PC-3 (cell line): Measurements from ENCODE around the gene C22orf42. TPM values are rescaled to one million over a fixed set of nuclear protein-coding genes. Genes with fewer than 3 reads are reported as not detected.

Experiments
- ATAC-seq: fragments of 200-7000 bp; cut with Tn5 transposase; 2 replicates; pipeline ENCODE4 v1.9.1; 2020; ENCODE audit warnings: mild to moderate bottlenecking, moderate library complexity
- BruUV-seq: library from RNA; stranded (reverse); fragments of 400-500 nt; replicated peaks from 2 replicates; lab custom pipeline; 2021; lab: Mats Ljungman, UMichigan
- CTCF ChIA-PET: fragments of 300-600 bp; sonication (Branson Sonifier 250); formaldehyde crosslinking; loops from one replicate; lab custom pipeline; 2022; ENCODE audit warnings: antibody characterized with exemption; lab: Charles Lee
- POLR2A ChIA-PET: fragments of 300-600 bp; sonication (Branson Sonifier 250); formaldehyde crosslinking; loops from one replicate; lab custom pipeline; 2022; ENCODE audit warnings: antibody characterized with exemption; ENCODE audit not compliant: unreplicated experiment; lab: Charles Lee
- DNase-seq: peaks from one replicate; pipeline ENCODE4 v3.0.0-alpha.2; 2015
- H2AFZ ChIP-seq: fragments of 300-600 bp; sonication (generic); 2 replicates; pipeline ENCODE4 v1.6.0; 2016; ENCODE audit warnings: antibody characterized with exemption, low read length
- H3F3A ChIP-seq: fragments of 300-600 bp; sonication (generic); one replicate; pipeline ENCODE4 v1.6.0; 2017; ENCODE audit warnings: antibody characterized with exemption, low read length, control low read depth, mild to moderate bottlenecking; ENCODE audit not compliant: unreplicated experiment
- H3K27ac ChIP-seq: fragments of 300-600 bp; sonication (generic); 2 replicates; pipeline ENCODE4 v1.5.1; 2016; ENCODE audit warnings: mild to moderate bottlenecking, low read length
- H3K27me3 ChIP-seq: fragments of 300-600 bp; sonication (generic); 2 replicates; pipeline ENCODE4 v1.6.1; 2016; ENCODE audit warnings: low read length, mixed read lengths
- H3K36me3 ChIP-seq: fragments of 300-600 bp; sonication (generic); 2 replicates; pipeline ENCODE4 v1.6.1; 2016; ENCODE audit warnings: low read depth, mixed run types, low read length, mixed read lengths
- H3K4me1 ChIP-seq: fragments of 300-600 bp; sonication (generic); 2 replicates; pipeline ENCODE4 v1.5.1; 2016; ENCODE audit warnings: low read length; ENCODE audit not compliant: insufficient read depth
- H3K4me2 ChIP-seq: fragments of 300-600 bp; sonication (generic); 2 replicates; pipeline ENCODE4 v1.6.0; 2016; ENCODE audit warnings: low read length
- H3K4me3 ChIP-seq: fragments of 300-600 bp; sonication (generic); 2 replicates; pipeline ENCODE4 v1.5.1; 2016; ENCODE audit warnings: mild to moderate bottlenecking, low read length, mixed read lengths
- H3K79me2 ChIP-seq: fragments of 300-600 bp; sonication (generic); 2 replicates; pipeline ENCODE4 v1.6.1; 2017; ENCODE audit warnings: low read length, mixed read lengths
- H3K9ac ChIP-seq: fragments of 300-600 bp; sonication (generic); 2 replicates; pipeline ENCODE4 v1.6.0; 2016; ENCODE audit warnings: mild to moderate bottlenecking, low read length
- H3K9me2 ChIP-seq: fragments of 300-600 bp; sonication (generic); replicated peaks from 2 replicates; pipeline ENCODE4 v1.6.1; 2016; ENCODE audit warnings: mixed run types, low read length, mixed read lengths
- H3K9me3 ChIP-seq: fragments of 300-600 bp; sonication (generic); 2 replicates; pipeline ENCODE4 v1.6.1; 2016; ENCODE audit warnings: low read length, mixed read lengths
- H4K20me1 ChIP-seq: fragments of 300-600 bp; sonication (generic); 2 replicates; pipeline ENCODE4 v1.6.1; 2016; ENCODE audit warnings: low read length, mixed read lengths
- EZH2 ChIP-seq: fragments of 300-600 bp; sonication (generic); IDR thresholded peaks from one replicate; pipeline ENCODE4 v1.6.1; 2017; ENCODE audit warnings: antibody characterized with exemption, mild to moderate bottlenecking, low read length; ENCODE audit not compliant: unreplicated experiment
- EZH2phosphoT487 ChIP-seq: fragments of 300-600 bp; sonication (generic); IDR thresholded peaks from 2 replicates; pipeline ENCODE4 v1.6.1; 2018; ENCODE audit warnings: mild to moderate bottlenecking, antibody characterized with exemption, low read length, borderline replicate concordance
- intact Hi-C: fragments of 100-400 bp; cut with micrococcal nuclease; formaldehyde crosslinking; loops from 2 replicates; pipeline ENCODE4 v1.9.0; 2023
- total RNA-seq: library from RNA; depleted of rRNA; stranded (reverse); fragments of >200 nt; gene quantifications from 2 replicates; pipeline ENCODE4 v1.2.3, GENCODE V29; 2014
- TF ChIP-seq, protein P1 (sequence below): fragments of 300-600 bp; sonication (generic); conservative IDR thresholded peaks from 2 replicates; pipeline ENCODE4 v1.5.1; 2017; ENCODE audit warnings: antibody characterized with exemption, low read depth, mild to moderate bottlenecking, low read length

The C22orf42 gene
- total RNA-seq, 1 experiment from 2014 or later = not detected

DNA sequence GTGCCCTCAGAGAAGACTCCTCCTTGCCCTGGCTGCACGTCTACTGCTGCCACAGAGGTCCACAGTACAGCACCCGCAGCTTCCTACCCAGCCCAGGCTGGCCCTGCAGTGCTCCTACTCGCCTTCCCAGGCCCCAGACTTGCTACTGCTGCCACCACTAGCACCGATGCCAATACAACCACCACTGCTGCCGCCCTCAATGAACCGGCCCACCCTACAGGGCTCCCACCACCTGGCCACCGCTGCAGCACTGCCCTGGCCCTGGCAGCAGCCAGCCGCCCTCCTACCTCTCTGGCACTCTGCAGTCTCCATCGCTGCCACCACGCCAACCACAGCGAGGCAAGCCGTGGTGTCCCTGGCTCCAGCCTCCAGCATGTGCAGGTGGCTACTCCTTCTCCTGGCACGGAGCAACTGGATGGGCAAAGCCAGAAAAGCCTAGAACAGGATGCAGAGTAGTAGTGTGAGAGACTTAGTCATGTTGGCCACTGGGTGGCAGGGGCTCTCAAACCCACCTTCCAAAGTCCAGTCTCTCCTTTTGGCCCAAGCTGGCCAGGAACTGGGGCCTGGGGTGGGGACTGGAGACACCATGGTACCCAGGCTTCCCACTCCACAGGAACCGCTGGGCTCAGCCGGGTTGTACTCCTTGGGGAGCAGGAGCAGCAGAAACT is 39.4 kb downstream of the C22orf42 start:
- Histone ChIP-seq H3K9ac (no peak overlapping the region), H3F3A (no peaks in the 10 kb centered on the region), H3K4me3 (no peak overlapping the region), H3K79me2 (no peaks in the 10 kb centered on the region), H3K27ac (no peak overlapping the region), H3K9me2 (no peaks in the 10 kb centered on the region), H3K27me3 (peaks cover 5% of the 10 kb centered on the region; the same call in 1 of the 2 replicates), H3K4me1 (no peaks in the 10 kb centered on the region), H3K36me3 (no peaks in the 10 kb centered on the region), H4K20me1 (no peaks in the 10 kb centered on the region), H3K4me2 (no peak overlapping the region), H3K9me3 (no peaks in the 10 kb centered on the region), H2AFZ (no peak overlapping the region)
- no TSS peak for BruUV-seq
- TF ChIP-seq, protein P1, sequence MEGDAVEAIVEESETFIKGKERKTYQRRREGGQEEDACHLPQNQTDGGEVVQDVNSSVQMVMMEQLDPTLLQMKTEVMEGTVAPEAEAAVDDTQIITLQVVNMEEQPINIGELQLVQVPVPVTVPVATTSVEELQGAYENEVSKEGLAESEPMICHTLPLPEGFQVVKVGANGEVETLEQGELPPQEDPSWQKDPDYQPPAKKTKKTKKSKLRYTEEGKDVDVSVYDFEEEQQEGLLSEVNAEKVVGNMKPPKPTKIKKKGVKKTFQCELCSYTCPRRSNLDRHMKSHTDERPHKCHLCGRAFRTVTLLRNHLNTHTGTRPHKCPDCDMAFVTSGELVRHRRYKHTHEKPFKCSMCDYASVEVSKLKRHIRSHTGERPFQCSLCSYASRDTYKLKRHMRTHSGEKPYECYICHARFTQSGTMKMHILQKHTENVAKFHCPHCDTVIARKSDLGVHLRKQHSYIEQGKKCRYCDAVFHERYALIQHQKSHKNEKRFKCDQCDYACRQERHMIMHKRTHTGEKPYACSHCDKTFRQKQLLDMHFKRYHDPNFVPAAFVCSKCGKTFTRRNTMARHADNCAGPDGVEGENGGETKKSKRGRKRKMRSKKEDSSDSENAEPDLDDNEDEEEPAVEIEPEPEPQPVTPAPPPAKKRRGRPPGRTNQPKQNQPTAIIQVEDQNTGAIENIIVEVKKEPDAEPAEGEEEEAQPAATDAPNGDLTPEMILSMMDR = no peak
- DNase-seq (no peak), ATAC-seq (no peak)
- ChIA-PET CTCF (no interaction called here), POLR2A (no interaction called here)
- intact Hi-C loops = no loop called here

DNA sequence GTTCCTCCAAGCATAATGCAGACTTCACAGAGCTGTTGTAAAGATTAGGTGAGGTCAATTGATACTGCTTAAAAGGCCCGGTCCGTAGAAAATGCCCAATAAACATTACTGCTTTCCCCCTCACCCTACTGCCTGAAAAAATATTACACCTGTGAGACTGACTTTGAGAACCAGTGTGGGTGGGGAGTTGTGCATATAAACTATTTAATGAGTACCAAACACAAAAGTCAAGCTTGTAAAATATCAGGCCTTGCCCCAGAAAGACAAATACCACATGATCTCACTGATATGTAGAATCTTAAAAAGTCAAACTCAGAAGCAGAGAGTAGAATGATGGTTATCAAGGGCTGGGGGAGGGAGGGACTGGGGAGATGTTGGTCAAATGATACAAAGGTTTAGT is 46.7 kb downstream of the C22orf42 start:
- Histone ChIP-seq H3K27me3 (peaks cover 49% of the 10 kb centered on the region), H3K4me3 (no peak overlapping the region), H3K9me2 (no peaks in the 10 kb centered on the region), H4K20me1 (no peaks in the 10 kb centered on the region), H3F3A (no peaks in the 10 kb centered on the region), H3K36me3 (no peaks in the 10 kb centered on the region), H3K27ac (no peak overlapping the region), H3K4me1 (no peaks in the 10 kb centered on the region), H2AFZ (no peak overlapping the region), H3K79me2 (no peaks in the 10 kb centered on the region), H3K9me3 (no peaks in the 10 kb centered on the region), H3K9ac (no peak overlapping the region), H3K4me2 (no peak overlapping the region)
- intact Hi-C loops = no loop called here
- ATAC-seq = no peak
- no peak for DNase-seq
- ChIA-PET POLR2A (no interaction called here), CTCF (no interaction called here)
- TF ChIP-seq EZH2 (no peak), EZH2phosphoT487 (no peak)
- TF ChIP-seq, protein P1 = no peak
- BruUV-seq = no TSS peak

DNA sequence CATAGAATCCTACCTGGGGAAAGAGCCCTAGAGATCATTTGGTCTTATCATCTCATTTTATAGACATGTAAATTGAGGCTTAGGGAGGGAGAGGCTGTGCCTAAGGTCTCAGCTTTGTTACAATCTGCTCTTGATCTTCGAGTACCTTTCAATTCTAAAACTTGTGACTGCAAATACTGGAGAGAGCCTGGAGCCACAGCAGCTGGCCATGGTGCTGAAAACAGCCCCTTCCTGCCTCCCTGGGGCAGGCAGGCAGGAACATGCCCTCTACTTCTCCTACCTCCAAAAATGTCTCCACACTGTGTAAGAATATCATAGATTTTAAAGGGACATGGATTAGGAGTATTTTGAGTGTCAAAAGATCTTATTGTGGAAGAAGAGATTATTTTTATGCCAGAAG is 52.2 kb downstream of the C22orf42 start:
- TF ChIP-seq, protein P1 = no peak
- TF ChIP-seq EZH2phosphoT487 = no peak
- TF ChIP-seq EZH2 = no peak
- Histone ChIP-seq H3K9ac (no peak overlapping the region), H3K4me3 (no peak overlapping the region), H3K27me3 (peaks cover 25% of the 10 kb centered on the region), H4K20me1 (no peaks in the 10 kb centered on the region), H2AFZ (no peak overlapping the region), H3F3A (no peaks in the 10 kb centered on the region), H3K4me1 (no peaks in the 10 kb centered on the region), H3K9me3 (no peaks in the 10 kb centered on the region), H3K9me2 (no peaks in the 10 kb centered on the region), H3K27ac (no peak overlapping the region), H3K36me3 (no peaks in the 10 kb centered on the region), H3K4me2 (no peak overlapping the region), H3K79me2 (no peaks in the 10 kb centered on the region)
- ChIA-PET POLR2A (no interaction called here), CTCF (no interaction called here)
- intact Hi-C loops = no loop called here
- ATAC-seq (no peak), DNase-seq (peak; percentile 36)
- BruUV-seq = no TSS peak
